Mesendoderm (in vitro differentiated cells): ENCODE measurements around the gene GMPPA.

Experiments used
- DNase-seq: peaks from one replicate; pipeline ENCODE4 v3.0.0; 2013
- H2AK5ac ChIP-seq: 2 replicates; pipeline ENCODE4 v1.6.1; 2013; ENCODE audit warnings: low read length, inconsistent platforms
- H2BK120ac ChIP-seq: 2 replicates; pipeline ENCODE4 v1.6.1; 2013; ENCODE audit warnings: low read depth, mild to moderate bottlenecking, low read length, moderate library complexity, mixed read lengths
- H2BK15ac ChIP-seq: replicated peaks from 2 replicates; pipeline ENCODE4 v1.6.1; 2013; ENCODE audit warnings: low read depth, mild to moderate bottlenecking, moderate library complexity
- H2BK5ac ChIP-seq: 2 replicates; pipeline ENCODE4 v1.6.1; 2013; ENCODE audit warnings: low read length, inconsistent platforms
- H3K18ac ChIP-seq: 2 replicates; pipeline ENCODE4 v1.6.1; 2013; ENCODE audit warnings: mild to moderate bottlenecking, low read length, mixed read lengths
- H3K23ac ChIP-seq: one replicate; pipeline ENCODE4 v1.6.1; 2013; ENCODE audit warnings: low read length
- H3K27ac ChIP-seq: 2 replicates; pipeline ENCODE4 v1.5.1; 2013; ENCODE audit warnings: low read depth, mild to moderate bottlenecking, inconsistent platforms, low read length, moderate library complexity
- H3K27me3 ChIP-seq: 2 replicates; pipeline ENCODE4 v1.6.1; 2013; ENCODE audit warnings: low read length, control low read depth, mild to moderate bottlenecking, inconsistent platforms; ENCODE audit not compliant: insufficient read depth, poor library complexity
- H3K36me3 ChIP-seq: 2 replicates; pipeline ENCODE4 v1.6.1; 2013; ENCODE audit warnings: low read length, inconsistent platforms; ENCODE audit not compliant: control insufficient read depth, insufficient read depth
- H3K4ac ChIP-seq: one replicate; pipeline ENCODE4 v1.6.1; 2013; ENCODE audit warnings: low read depth, mild to moderate bottlenecking, low read length, moderate library complexity
- H3K4me1 ChIP-seq: 2 replicates; pipeline ENCODE4 v1.6.1; 2013; ENCODE audit warnings: low read depth, low read length, inconsistent platforms; ENCODE audit not compliant: control insufficient read depth
- H3K4me2 ChIP-seq: 2 replicates; pipeline ENCODE4 v1.6.1; 2013; ENCODE audit warnings: low read length
- H3K4me3 ChIP-seq: 2 replicates; pipeline ENCODE4 v1.5.1; 2013; ENCODE audit warnings: mild to moderate bottlenecking, low read length
- H3K56ac ChIP-seq: one replicate; pipeline ENCODE4 v1.6.1; 2013; ENCODE audit warnings: low read length
- H3K79me1 ChIP-seq: 2 replicates; pipeline ENCODE4 v1.6.1; 2013; ENCODE audit warnings: low read length, inconsistent platforms
- H3K79me2 ChIP-seq: 2 replicates; pipeline ENCODE4 v1.6.1; 2013; ENCODE audit warnings: mild to moderate bottlenecking, low read length; ENCODE audit not compliant: control insufficient read depth, insufficient read depth
- H3K9ac ChIP-seq: 2 replicates; pipeline ENCODE4 v1.6.1; 2013; ENCODE audit warnings: low read length, inconsistent platforms
- H4K5ac ChIP-seq: one replicate; pipeline ENCODE4 v1.6.1; 2013; ENCODE audit warnings: low read length
- H4K8ac ChIP-seq: one replicate; pipeline ENCODE4 v1.6.1; 2013; ENCODE audit warnings: low read depth, mild to moderate bottlenecking, control low read depth, low read length, moderate library complexity
- WGBS: extraction: QIAGEN DNeasy Blood & Tissue Kit; methylation state at CpG from one replicate; pipeline ENCODE4 v1.1.7; 2013; ENCODE audit warnings: low lambda C conversion rate, missing lambda C conversion rate; ENCODE audit not compliant: insufficient coverage; ENCODE audit errors: extremely low coverage; 5-methylcytosine and 5-hydroxymethylcytosine counted together

The GMPPA gene

GRCh38 chr2:219495531-219496122, 3.1 kb upstream of the GMPPA start:
- H3K79me2 ChIP-seq: no peaks in the 10 kb centered on the region
- no peak overlapping the region for H3K27ac ChIP-seq
- no peak overlapping the region for H2BK5ac ChIP-seq
- peaks cover 2% of the 10 kb centered on the region for H3K79me1 ChIP-seq
- no peak overlapping the region for H3K4ac ChIP-seq
- H3K23ac ChIP-seq: no peak overlapping the region
- no peak overlapping the region for H2BK120ac ChIP-seq
- WGBS: no CpG with 5 or more reads among the region's 14 CpGs
- no peak overlapping the region for H3K9ac ChIP-seq
- DNase-seq: peak; percentile 92
- H3K56ac ChIP-seq: no peak overlapping the region
- no peak overlapping the region for H2AK5ac ChIP-seq
- H3K27me3 ChIP-seq: peaks cover 20% of the 10 kb centered on the region
- H4K8ac ChIP-seq: no peak overlapping the region
- H3K4me1 ChIP-seq: peaks cover 17% of the 10 kb centered on the region
- no peak overlapping the region for H3K4me2 ChIP-seq
- no peak overlapping the region for H4K5ac ChIP-seq
- no peak overlapping the region for H3K18ac ChIP-seq
- no peak overlapping the region for H2BK15ac ChIP-seq
- H3K4me3 ChIP-seq: no peak overlapping the region
- no peaks in the 10 kb centered on the region for H3K36me3 ChIP-seq

DNA sequence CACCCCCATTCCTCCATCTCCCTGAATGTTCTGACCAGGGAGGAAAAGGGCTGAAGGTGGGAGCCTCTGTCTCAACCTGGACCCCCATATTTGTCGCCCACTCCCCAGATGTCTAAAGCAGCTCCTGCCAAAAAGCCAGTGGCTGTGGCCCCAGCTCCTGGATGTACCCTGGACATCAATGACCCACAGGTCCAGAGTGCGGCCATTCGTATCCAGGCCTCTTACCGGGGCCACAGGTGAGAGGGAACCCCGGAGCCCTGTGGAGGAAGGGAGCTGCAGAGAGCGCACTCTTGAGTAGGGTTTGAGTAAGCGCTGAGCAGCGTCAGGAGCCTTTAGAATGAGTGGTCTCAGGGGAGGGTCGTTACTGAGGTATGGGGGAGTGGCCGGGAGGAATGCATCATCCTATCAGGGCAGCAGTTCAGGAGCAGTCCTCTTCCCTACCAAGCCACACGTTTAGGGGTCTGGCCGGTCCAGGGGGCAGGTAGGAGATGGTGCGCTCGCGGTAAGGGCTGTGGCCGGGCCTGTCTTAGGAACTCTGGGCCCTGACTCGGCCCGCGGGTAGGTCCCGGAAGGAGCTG, 2.4 kb upstream of the GMPPA start:
- H2AK5ac ChIP-seq: no peak overlapping the region
- H4K8ac ChIP-seq: no peak overlapping the region
- no peaks in the 10 kb centered on the region for H3K36me3 ChIP-seq
- H3K9ac ChIP-seq: no peak overlapping the region
- H2BK120ac ChIP-seq: no peak overlapping the region
- H4K5ac ChIP-seq: no peak overlapping the region
- H2BK15ac ChIP-seq: no peak overlapping the region
- H3K4me2 ChIP-seq: peak overlapping the region; percentile 6
- peaks cover 20% of the 10 kb centered on the region for H3K27me3 ChIP-seq
- H3K79me2 ChIP-seq: no peaks in the 10 kb centered on the region
- peaks cover 17% of the 10 kb centered on the region for H3K4me1 ChIP-seq
- no peak overlapping the region for H3K4me3 ChIP-seq
- H3K56ac ChIP-seq: no peak overlapping the region
- no peak overlapping the region for H3K27ac ChIP-seq
- peaks cover 2% of the 10 kb centered on the region for H3K79me1 ChIP-seq
- H3K18ac ChIP-seq: no peak overlapping the region
- no peak for DNase-seq
- no peak overlapping the region for H3K23ac ChIP-seq
- no CpG with 5 or more reads among the region's 20 CpGs for WGBS
- H2BK5ac ChIP-seq: no peak overlapping the region
- H3K4ac ChIP-seq: no peak overlapping the region

DNA sequence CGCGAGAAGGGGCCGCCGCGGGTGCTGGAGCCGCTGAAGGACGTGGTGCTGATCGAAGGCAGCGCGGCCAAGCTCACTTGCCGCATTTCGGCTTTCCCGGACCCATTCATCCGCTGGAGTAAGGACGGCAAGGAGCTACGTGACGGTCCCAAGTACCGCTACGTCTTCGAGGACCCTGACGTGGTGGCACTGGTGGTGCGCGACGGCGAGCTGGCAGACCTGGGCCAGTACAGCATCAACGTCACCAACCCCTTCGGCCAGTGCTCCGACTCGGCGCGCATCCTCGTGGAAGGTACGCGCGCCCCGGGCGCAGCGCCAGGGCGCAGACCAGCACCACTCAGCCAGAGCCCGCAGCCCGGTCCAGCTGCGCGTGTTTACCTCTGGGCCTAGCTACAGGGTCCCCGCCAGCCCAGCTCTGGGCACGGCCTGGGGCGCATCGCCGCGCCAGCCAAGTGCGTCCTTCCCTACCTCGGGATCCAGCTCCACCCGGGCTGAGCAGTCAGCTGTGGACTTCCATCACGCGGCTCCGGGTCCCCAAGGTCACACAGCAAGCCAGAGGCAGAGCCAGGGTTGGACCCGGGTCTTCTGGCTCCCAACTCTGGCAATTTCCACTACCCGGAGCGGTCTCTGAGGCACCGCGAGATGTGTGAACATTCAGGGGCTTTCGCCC, 1.7 kb upstream of the GMPPA start:
- Histone ChIP-seq H3K79me1 (peaks cover 2% of the 10 kb centered on the region), H3K4me2 (peak overlapping the region; percentile 6), H3K18ac (no peak overlapping the region), H3K79me2 (no peaks in the 10 kb centered on the region), H4K8ac (no peak overlapping the region), H3K23ac (peak overlapping the region; percentile 29), H3K36me3 (no peaks in the 10 kb centered on the region), H3K4me1 (peaks cover 17% of the 10 kb centered on the region), H2BK120ac (no peak overlapping the region), H2AK5ac (no peak overlapping the region), H4K5ac (no peak overlapping the region), H2BK15ac (no peak overlapping the region), H3K27me3 (peaks cover 20% of the 10 kb centered on the region), H3K4me3 (no peak overlapping the region), H3K9ac (peak overlapping the region; percentile 4), H3K56ac (no peak overlapping the region), H3K27ac (no peak overlapping the region), H2BK5ac (no peak overlapping the region), H3K4ac (no peak overlapping the region)
- DNase-seq: no peak
- WGBS: no CpG with 5 or more reads among the region's 61 CpGs

DNA sequence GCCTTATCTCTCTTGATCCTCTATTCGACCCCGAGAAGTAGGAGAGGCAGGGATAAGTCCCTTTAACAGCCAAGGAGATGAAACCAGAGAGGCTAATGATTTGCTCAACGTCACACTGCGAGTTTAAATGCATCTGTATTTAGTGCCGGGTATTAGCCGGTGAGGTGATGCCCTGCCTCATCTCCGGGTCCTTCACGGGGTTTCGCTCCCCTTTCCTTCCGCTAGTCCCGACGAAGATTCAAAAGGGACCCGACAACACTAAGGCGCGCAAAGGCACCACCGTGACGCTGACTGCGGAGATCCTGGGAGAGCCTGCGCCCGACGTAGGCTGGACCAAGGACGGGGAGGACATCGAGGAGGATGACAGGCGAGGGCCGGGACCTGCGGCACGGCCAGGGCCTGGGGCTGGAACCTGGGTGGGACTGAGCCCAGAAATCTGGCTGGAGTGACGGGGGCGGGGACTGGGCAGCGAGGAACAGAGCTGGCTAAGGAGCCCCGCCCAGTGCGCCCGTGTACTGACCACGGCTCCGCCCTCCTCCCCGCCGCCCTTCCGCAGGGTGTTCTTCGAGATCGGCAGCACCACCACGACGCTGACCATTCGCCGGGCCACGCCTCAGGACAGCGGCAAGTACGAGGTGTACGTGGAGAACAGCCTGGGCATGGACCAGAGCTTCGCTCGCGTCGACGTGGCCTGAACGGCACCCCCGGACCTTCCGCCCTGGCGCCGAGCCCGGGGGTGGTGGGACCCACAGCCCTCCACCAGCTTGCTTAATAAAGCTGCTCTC, 1.0 kb upstream of the GMPPA start:
- Histone ChIP-seq H2AK5ac (no peak overlapping the region), H3K4me3 (peak overlapping the region; percentile 16), H2BK5ac (no peak overlapping the region), H3K27ac (peak overlapping the region; percentile 25), H3K4me1 (peaks cover 17% of the 10 kb centered on the region), H3K4me2 (peak overlapping the region; percentile 56), H3K18ac (no peak overlapping the region), H4K8ac (no peak overlapping the region), H3K4ac (no peak overlapping the region), H3K27me3 (peaks cover 20% of the 10 kb centered on the region), H3K23ac (peak overlapping the region; percentile 25), H3K9ac (peak overlapping the region; percentile 61), H2BK15ac (no peak overlapping the region), H3K56ac (peak overlapping the region; percentile 85), H2BK120ac (no peak overlapping the region), H3K36me3 (no peaks in the 10 kb centered on the region), H3K79me2 (no peaks in the 10 kb centered on the region), H4K5ac (no peak overlapping the region), H3K79me1 (peaks cover 2% of the 10 kb centered on the region)
- no peak for DNase-seq
- WGBS: no CpG with 5 or more reads among the region's 59 CpGs

- H4K5ac ChIP-seq: no peak overlapping the region
- H4K8ac ChIP-seq: no peak overlapping the region
- H3K79me2 ChIP-seq: no peaks in the 10 kb centered on the region
- peak overlapping the region; percentile 94 for H3K9ac ChIP-seq
- peak overlapping the region; percentile 73 for H3K4me2 ChIP-seq
- no CpG with 5 or more reads among the region's 3 CpGs for WGBS
- H3K27me3 ChIP-seq: peaks cover 20% of the 10 kb centered on the region
- DNase-seq: no peak
- no peak overlapping the region for H3K27ac ChIP-seq
- H2BK5ac ChIP-seq: peak overlapping the region; percentile 61
- H2BK120ac ChIP-seq: no peak overlapping the region
- H2BK15ac ChIP-seq: no peak overlapping the region
- no peak overlapping the region for H2AK5ac ChIP-seq
- H3K56ac ChIP-seq: peak overlapping the region; percentile 96
- H3K36me3 ChIP-seq: no peaks in the 10 kb centered on the region
- H3K79me1 ChIP-seq: peaks cover 2% of the 10 kb centered on the region
- peak overlapping the region; percentile 78 for H3K4me3 ChIP-seq
- H3K23ac ChIP-seq: no peak overlapping the region
- peaks cover 17% of the 10 kb centered on the region for H3K4me1 ChIP-seq
- H3K4ac ChIP-seq: peak overlapping the region; percentile 88
- H3K18ac ChIP-seq: peak overlapping the region; percentile 66
Observed at GRCh38 chr2:219499058-219499307, 292 bp downstream of the GMPPA start.
